Neural cell (in vitro differentiated cells): ENCODE results near the gene UBN2.

Experiments used
- CTCF ChIP-seq: fragments of 450-650 bp; IDR thresholded peaks from 2 replicates; pipeline ENCODE4 v1.5.1; 2014; ENCODE audit warnings: antibody characterized with exemption, mild to moderate bottlenecking, moderate library complexity; ENCODE audit not compliant: poor library complexity, severe bottlenecking
- EP300 ChIP-seq: fragments of 450-650 bp; conservative IDR thresholded peaks from 2 replicates; pipeline ENCODE4 v1.6.1; 2014; ENCODE audit warnings: antibody characterized with exemption, mild to moderate bottlenecking, moderate library complexity; ENCODE audit not compliant: poor library complexity, severe bottlenecking
- EZH2 ChIP-seq: fragments of 200-600, 300-800 bp; shearing (Covaris generic), sonication (generic); IDR thresholded peaks from 2 replicates; pipeline ENCODE4 v1.6.1; 2014; ENCODE audit warnings: antibody characterized with exemption, low read length, borderline replicate concordance, mild to moderate bottlenecking; ENCODE audit not compliant: insufficient read depth, poor library complexity, severe bottlenecking
- POLR2AphosphoS5 ChIP-seq: IDR thresholded peaks from 2 replicates; pipeline ENCODE4 v1.6.1; 2012
- RAD21 ChIP-seq: fragments of 450-650 bp; conservative IDR thresholded peaks from 2 replicates; pipeline ENCODE4 v1.6.1; 2014; ENCODE audit warnings: antibody characterized with exemption, mild to moderate bottlenecking, moderate library complexity
- REST ChIP-seq: IDR thresholded peaks from 2 replicates; pipeline ENCODE4 v1.6.1; 2012; ENCODE audit warnings: borderline replicate concordance
- TAF1 ChIP-seq: IDR thresholded peaks from 2 replicates; pipeline ENCODE4 v1.6.1; 2012; ENCODE audit warnings: low read depth

- TF ChIP-seq CTCF = no peak
- no peak for TF ChIP-seq POLR2AphosphoS5
- TF ChIP-seq RAD21 = no peak
- no peak for TF ChIP-seq TAF1
- TF ChIP-seq EZH2 = no peak
- TF ChIP-seq REST = no peak
- TF ChIP-seq EP300 = no peak
These were observed 41.7 kb upstream of the UBN2 start for GRCh38 chr7:139189357-139189756.
